PC-3 (cell line): ENCODE data around the gene JAG2. TPM values are rescaled to one million over a fixed set of nuclear protein-coding genes. Genes with fewer than 3 reads are reported as not detected.

Experiments used
- ATAC-seq: fragments of 200-7000 bp; cut with Tn5 transposase; 2 replicates; pipeline ENCODE4 v1.9.1; 2020; ENCODE audit warnings: mild to moderate bottlenecking, moderate library complexity
- BruUV-seq: library from RNA; stranded (reverse); fragments of 400-500 nt; replicated peaks from 2 replicates; lab custom pipeline; 2021; lab: Mats Ljungman, UMichigan
- CTCF ChIA-PET: fragments of 300-600 bp; sonication (Branson Sonifier 250); formaldehyde crosslinking; loops from one replicate; lab custom pipeline; 2022; ENCODE audit warnings: antibody characterized with exemption; lab: Charles Lee
- POLR2A ChIA-PET: fragments of 300-600 bp; sonication (Branson Sonifier 250); formaldehyde crosslinking; loops from one replicate; lab custom pipeline; 2022; ENCODE audit warnings: antibody characterized with exemption; ENCODE audit not compliant: unreplicated experiment; lab: Charles Lee
- DNase-seq: peaks from one replicate; pipeline ENCODE4 v3.0.0-alpha.2; 2015
- H2AFZ ChIP-seq: fragments of 300-600 bp; sonication (generic); 2 replicates; pipeline ENCODE4 v1.6.0; 2016; ENCODE audit warnings: antibody characterized with exemption, low read length
- H3F3A ChIP-seq: fragments of 300-600 bp; sonication (generic); one replicate; pipeline ENCODE4 v1.6.0; 2017; ENCODE audit warnings: antibody characterized with exemption, low read length, control low read depth, mild to moderate bottlenecking; ENCODE audit not compliant: unreplicated experiment
- H3K27ac ChIP-seq: fragments of 300-600 bp; sonication (generic); 2 replicates; pipeline ENCODE4 v1.5.1; 2016; ENCODE audit warnings: mild to moderate bottlenecking, low read length
- H3K27me3 ChIP-seq: fragments of 300-600 bp; sonication (generic); 2 replicates; pipeline ENCODE4 v1.6.1; 2016; ENCODE audit warnings: low read length, mixed read lengths
- H3K36me3 ChIP-seq: fragments of 300-600 bp; sonication (generic); 2 replicates; pipeline ENCODE4 v1.6.1; 2016; ENCODE audit warnings: low read depth, mixed run types, low read length, mixed read lengths
- H3K4me1 ChIP-seq: fragments of 300-600 bp; sonication (generic); 2 replicates; pipeline ENCODE4 v1.5.1; 2016; ENCODE audit warnings: low read length; ENCODE audit not compliant: insufficient read depth
- H3K4me2 ChIP-seq: fragments of 300-600 bp; sonication (generic); 2 replicates; pipeline ENCODE4 v1.6.0; 2016; ENCODE audit warnings: low read length
- H3K4me3 ChIP-seq: fragments of 300-600 bp; sonication (generic); 2 replicates; pipeline ENCODE4 v1.5.1; 2016; ENCODE audit warnings: mild to moderate bottlenecking, low read length, mixed read lengths
- H3K79me2 ChIP-seq: fragments of 300-600 bp; sonication (generic); 2 replicates; pipeline ENCODE4 v1.6.1; 2017; ENCODE audit warnings: low read length, mixed read lengths
- H3K9ac ChIP-seq: fragments of 300-600 bp; sonication (generic); 2 replicates; pipeline ENCODE4 v1.6.0; 2016; ENCODE audit warnings: mild to moderate bottlenecking, low read length
- H3K9me2 ChIP-seq: fragments of 300-600 bp; sonication (generic); replicated peaks from 2 replicates; pipeline ENCODE4 v1.6.1; 2016; ENCODE audit warnings: mixed run types, low read length, mixed read lengths
- H3K9me3 ChIP-seq: fragments of 300-600 bp; sonication (generic); 2 replicates; pipeline ENCODE4 v1.6.1; 2016; ENCODE audit warnings: low read length, mixed read lengths
- H4K20me1 ChIP-seq: fragments of 300-600 bp; sonication (generic); 2 replicates; pipeline ENCODE4 v1.6.1; 2016; ENCODE audit warnings: low read length, mixed read lengths
- EZH2 ChIP-seq: fragments of 300-600 bp; sonication (generic); IDR thresholded peaks from one replicate; pipeline ENCODE4 v1.6.1; 2017; ENCODE audit warnings: antibody characterized with exemption, mild to moderate bottlenecking, low read length; ENCODE audit not compliant: unreplicated experiment
- EZH2phosphoT487 ChIP-seq: fragments of 300-600 bp; sonication (generic); IDR thresholded peaks from 2 replicates; pipeline ENCODE4 v1.6.1; 2018; ENCODE audit warnings: mild to moderate bottlenecking, antibody characterized with exemption, low read length, borderline replicate concordance
- intact Hi-C: fragments of 100-400 bp; cut with micrococcal nuclease; formaldehyde crosslinking; loops from 2 replicates; pipeline ENCODE4 v1.9.0; 2023
- total RNA-seq: library from RNA; depleted of rRNA; stranded (reverse); fragments of >200 nt; gene quantifications from 2 replicates; pipeline ENCODE4 v1.2.3, GENCODE V29; 2014
- TF ChIP-seq, protein P1 (sequence below): fragments of 300-600 bp; sonication (generic); conservative IDR thresholded peaks from 2 replicates; pipeline ENCODE4 v1.5.1; 2017; ENCODE audit warnings: antibody characterized with exemption, low read depth, mild to moderate bottlenecking, low read length

The JAG2 gene
- total RNA-seq, 1 experiment from 2014 or later = 57.1 TPM

DNA sequence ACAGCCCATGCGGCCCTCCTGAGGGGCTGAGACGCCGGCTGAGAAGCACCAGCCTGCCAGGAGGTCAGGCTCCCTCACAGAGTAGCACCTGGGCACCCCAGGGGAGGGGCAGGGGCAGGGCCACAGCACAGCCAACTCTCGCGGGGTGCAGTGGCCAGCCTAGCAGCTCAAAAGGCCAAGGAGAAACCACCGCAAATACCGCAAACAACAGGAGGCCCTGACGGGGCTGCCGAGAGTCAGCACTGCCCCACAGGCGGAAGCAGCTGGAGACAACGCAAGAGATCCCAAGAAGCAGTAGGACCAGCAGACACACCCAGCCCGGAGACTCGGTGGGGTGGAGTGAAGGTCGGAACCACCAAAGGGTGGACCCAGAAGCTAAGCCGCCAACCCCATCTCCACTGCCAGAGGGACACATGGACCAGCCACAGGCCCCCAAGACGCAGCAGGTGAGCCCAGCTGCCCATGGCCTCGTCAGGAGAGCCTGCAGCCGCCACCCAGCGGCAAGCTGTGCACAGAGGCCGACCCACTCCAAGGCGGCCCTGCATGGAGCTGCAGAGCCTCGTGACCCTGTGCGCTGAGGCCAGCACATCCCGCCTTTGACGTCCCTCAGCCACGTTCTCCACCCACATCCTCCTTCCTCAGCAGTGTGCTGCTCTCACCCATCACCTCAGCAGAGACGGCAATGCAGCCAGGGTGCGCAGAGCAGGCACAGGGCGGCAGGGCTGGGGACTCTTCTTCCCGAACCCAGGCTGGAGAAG lies 48.1 kb upstream of the JAG2 start:
- Histone ChIP-seq H3K4me1 (no peaks in the 10 kb centered on the region), H4K20me1 (no peaks in the 10 kb centered on the region), H3K27ac (no peak overlapping the region), H3K79me2 (no peaks in the 10 kb centered on the region), H3K4me2 (no peak overlapping the region), H3K36me3 (no peaks in the 10 kb centered on the region; the same call in none of the 2 replicates), H3F3A (no peaks in the 10 kb centered on the region), H3K9me2 (no peaks in the 10 kb centered on the region), H3K9ac (no peak overlapping the region), H3K4me3 (no peak overlapping the region), H2AFZ (no peak overlapping the region), H3K9me3 (no peaks in the 10 kb centered on the region), H3K27me3 (no peaks in the 10 kb centered on the region)
- ATAC-seq (no peak), DNase-seq (no peak)
- no TSS peak for BruUV-seq
- intact Hi-C loops = no loop called here
- TF ChIP-seq EZH2 (no peak), EZH2phosphoT487 (no peak)
- TF ChIP-seq, protein P1, sequence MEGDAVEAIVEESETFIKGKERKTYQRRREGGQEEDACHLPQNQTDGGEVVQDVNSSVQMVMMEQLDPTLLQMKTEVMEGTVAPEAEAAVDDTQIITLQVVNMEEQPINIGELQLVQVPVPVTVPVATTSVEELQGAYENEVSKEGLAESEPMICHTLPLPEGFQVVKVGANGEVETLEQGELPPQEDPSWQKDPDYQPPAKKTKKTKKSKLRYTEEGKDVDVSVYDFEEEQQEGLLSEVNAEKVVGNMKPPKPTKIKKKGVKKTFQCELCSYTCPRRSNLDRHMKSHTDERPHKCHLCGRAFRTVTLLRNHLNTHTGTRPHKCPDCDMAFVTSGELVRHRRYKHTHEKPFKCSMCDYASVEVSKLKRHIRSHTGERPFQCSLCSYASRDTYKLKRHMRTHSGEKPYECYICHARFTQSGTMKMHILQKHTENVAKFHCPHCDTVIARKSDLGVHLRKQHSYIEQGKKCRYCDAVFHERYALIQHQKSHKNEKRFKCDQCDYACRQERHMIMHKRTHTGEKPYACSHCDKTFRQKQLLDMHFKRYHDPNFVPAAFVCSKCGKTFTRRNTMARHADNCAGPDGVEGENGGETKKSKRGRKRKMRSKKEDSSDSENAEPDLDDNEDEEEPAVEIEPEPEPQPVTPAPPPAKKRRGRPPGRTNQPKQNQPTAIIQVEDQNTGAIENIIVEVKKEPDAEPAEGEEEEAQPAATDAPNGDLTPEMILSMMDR = no peak
- ChIA-PET CTCF (no interaction called here), POLR2A (no interaction called here)

DNA sequence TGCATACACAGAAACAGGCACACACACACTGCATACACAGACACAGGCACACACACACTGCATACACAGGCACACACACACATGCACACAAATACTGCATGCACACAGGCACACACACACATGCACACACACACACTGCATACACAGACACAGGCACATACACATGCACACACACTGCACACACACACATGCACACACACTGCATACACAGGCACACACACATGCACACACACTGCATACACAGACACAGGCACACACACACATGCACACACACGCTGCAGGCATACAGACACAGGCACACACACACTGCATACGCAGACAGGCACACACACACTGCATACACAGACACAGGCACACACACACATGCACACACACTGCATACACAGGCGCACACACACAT lies 47.0 kb upstream of the JAG2 start:
- ATAC-seq (no peak), DNase-seq (no peak)
- Histone ChIP-seq H4K20me1 (no peaks in the 10 kb centered on the region), H3K27ac (no peak overlapping the region), H3K4me3 (no peak overlapping the region), H3K36me3 (no peaks in the 10 kb centered on the region; the same call in none of the 2 replicates), H3K27me3 (no peaks in the 10 kb centered on the region), H3K9me3 (no peaks in the 10 kb centered on the region), H3K4me2 (no peak overlapping the region), H3K79me2 (no peaks in the 10 kb centered on the region), H3K9ac (no peak overlapping the region), H2AFZ (no peak overlapping the region), H3F3A (no peaks in the 10 kb centered on the region), H3K9me2 (no peaks in the 10 kb centered on the region), H3K4me1 (no peaks in the 10 kb centered on the region)
- CTCF ChIA-PET = no interaction called here
- POLR2A ChIA-PET = no interaction called here
- intact Hi-C loops = no loop called here
- BruUV-seq = no TSS peak
- TF ChIP-seq EZH2phosphoT487 = no peak
- TF ChIP-seq, protein P1 = no peak
- TF ChIP-seq EZH2 = no peak

DNA sequence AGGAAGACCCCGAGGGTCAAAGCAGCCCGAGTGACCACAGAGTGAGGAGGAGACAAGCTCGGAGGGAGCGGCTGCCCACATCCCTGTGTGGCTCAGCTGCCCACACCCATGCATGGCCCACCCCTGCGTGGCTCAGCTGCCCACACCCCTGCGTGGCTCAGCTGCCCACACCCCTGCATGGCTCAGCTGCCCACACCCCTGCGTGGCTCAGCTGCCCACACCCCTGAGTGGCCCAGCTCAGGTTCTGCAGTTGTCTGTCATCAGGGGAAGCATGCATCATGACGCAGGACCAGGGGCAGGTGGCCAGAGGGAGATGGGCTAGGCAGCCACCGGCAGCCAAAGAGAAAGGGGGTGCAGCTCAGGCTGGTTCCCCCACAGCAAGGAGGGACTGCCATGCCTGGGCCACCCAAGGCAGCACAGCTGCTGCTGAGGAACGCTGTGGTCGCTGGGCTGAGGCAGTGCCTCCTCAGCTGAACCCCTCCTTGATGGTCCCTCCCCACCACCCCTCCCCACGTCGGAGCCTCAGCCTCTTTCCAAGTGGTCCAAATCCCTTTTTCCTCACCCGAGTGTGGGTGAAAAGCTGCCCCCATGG lies 45.8 kb upstream of the JAG2 start:
- H3K4me3 ChIP-seq = no peak overlapping the region
- H3K79me2 ChIP-seq = no peaks in the 10 kb centered on the region
- TF ChIP-seq, protein P1 = no peak
- TF ChIP-seq EZH2 = no peak
- DNase-seq = no peak
- no peaks in the 10 kb centered on the region for H3F3A ChIP-seq
- no peak overlapping the region for H3K4me2 ChIP-seq
- H3K27me3 ChIP-seq = no peaks in the 10 kb centered on the region
- H4K20me1 ChIP-seq = no peaks in the 10 kb centered on the region
- BruUV-seq = no TSS peak
- H3K9ac ChIP-seq = no peak overlapping the region
- ChIA-PET CTCF (no interaction called here), POLR2A (no interaction called here)
- H3K9me3 ChIP-seq = no peaks in the 10 kb centered on the region
- no peak for ATAC-seq
- H2AFZ ChIP-seq = no peak overlapping the region
- no peaks in the 10 kb centered on the region; the same call in none of the 2 replicates for H3K36me3 ChIP-seq
- no peak overlapping the region for H3K27ac ChIP-seq
- intact Hi-C loops = no loop called here
- no peaks in the 10 kb centered on the region for H3K9me2 ChIP-seq
- no peaks in the 10 kb centered on the region for H3K4me1 ChIP-seq
